ENCODE data around the gene TIMM17B. TPM values are rescaled to one million over a fixed set of nuclear protein-coding genes. Genes with fewer than 3 reads are reported as not detected.

The TIMM17B gene
- total and polyA plus RNA-seq, 2 of the 8 experiments (the other 6 are each of a cell fraction or from before 2014, with no cell fraction given) = 77.8 to 246 TPM

- no peak overlapping the region for H2BK5ac ChIP-seq (ENCODE audit: low read depth, low read length)
Observed at GRCh38 chrX:48894891-48895290, 2.7 kb downstream of the TIMM17B start.

More at GRCh38 chrX:48894891-48895290, 2.7 kb downstream of the TIMM17B start:
- H2BK20ac ChIP-seq (ENCODE audit: low read length) = no peak overlapping the region
- H3K36me3 ChIP-seq (ENCODE audit: control insufficient read depth in 2 of 4, insufficient read depth in 4 of 4, low read length in 3 of 4) = peaks cover 0 to 13% (median 3%) of the 10 kb centered on the region in 4 experiments; a peak in 3 of 8 replicates
- TF ChIP-seq TAF1 (IDR thresholded peaks at IDR 0.05; ENCODE audit: low read depth, low read length) = no peak
- no peak for TF ChIP-seq CHD1 (IDR thresholded peaks at IDR 0.05; ENCODE audit: low read depth, low read length)
- TF ChIP-seq EZH2 (IDR thresholded peaks at IDR 0.05; ENCODE audit: low read depth, low read length, severe bottlenecking) = no peak
- no peak for TF ChIP-seq RXRA (IDR thresholded peaks at IDR 0.05; ENCODE audit: insufficient read depth, low read depth, low read length)
- WGBS, 2 experiments (ENCODE audit: extremely low coverage in 1 of 2, insufficient coverage in 1 of 2, insufficient read length in 1 of 2, insufficient replicate concordance in 2 of 2, low coverage in 1 of 2, low lambda C conversion rate in 2 of 2, missing lambda C conversion rate in 1 of 2) = no CpG with 5 or more reads among the region's 6 CpGs
- H3K4ac ChIP-seq (replicated peaks; ENCODE audit: insufficient read length, low read depth, low read length) = no peak overlapping the region
- peaks cover 10% of the 10 kb centered on the region for H3K23me2 ChIP-seq (ENCODE audit: low read depth, low read length)
- FAIRE-seq (no peak), DNase-seq (ENCODE audit: low read depth in 1 of 2, low spot score in 2 of 2) (no peak)
- no peak overlapping the region for H3K14ac ChIP-seq (ENCODE audit: insufficient read length)
- no peak overlapping the region for H3K4me2 ChIP-seq (ENCODE audit: insufficient read depth in 1 of 2, low read depth in 2 of 2, low read length in 2 of 2)
- peak overlapping the region; percentile 18; the same call in 1 of the 2 replicates for H4K8ac ChIP-seq (ENCODE audit: extremely low read depth, insufficient read depth, low read length)
- no peak overlapping the region for H2AK5ac ChIP-seq (ENCODE audit: low read depth, low read length)
- H3K79me1 ChIP-seq (ENCODE audit: low read depth, low read length) = no peaks in the 10 kb centered on the region; the same call in 1 of the 2 replicates
- H3K18ac ChIP-seq (ENCODE audit: extremely low read depth, low read length) = no peak overlapping the region
- no peak overlapping the region for H4K5ac ChIP-seq (ENCODE audit: insufficient read length, low read depth, low read length)
- no peak overlapping the region for H3K56ac ChIP-seq (replicated peaks; ENCODE audit: insufficient read length, low read depth, low read length)
- no peak overlapping the region for H4K91ac ChIP-seq (replicated peaks; ENCODE audit: insufficient read length, low read length)
- no peaks in the 10 kb centered on the region for H3K27me3 ChIP-seq (replicated peaks in 1 of 4; ENCODE audit: control insufficient read depth in 3 of 4, extremely low read depth in 1 of 4, insufficient read depth in 3 of 4, low read length in 3 of 4)
- ChIA-PET CTCF (ENCODE audit: partially characterized antibody) (no interaction called here), POLR2A (ENCODE audit: partially characterized antibody) (interaction anchor here (1.0 kb wide), 1 partner anchor 10 kb away, joined by 3 read pairs; no protein-coding TSS in a partner anchor)
- H2AFZ ChIP-seq (ENCODE audit: low read length) = no peak overlapping the region
- H3K9ac ChIP-seq (replicated peaks in 1 of 4; ENCODE audit: extremely low read depth in 1 of 4, low read depth in 3 of 4, low read length in 3 of 4) = no peak overlapping the region
- no peak overlapping the region for H2BK12ac ChIP-seq (ENCODE audit: low read depth, low read length)
- peaks cover 2 to 4% (median 3%) of the 10 kb centered on the region in 4 experiments; a peak in 3 of 7 replicates for H3K4me1 ChIP-seq (replicated peaks in 1 of 4; ENCODE audit: control insufficient read depth in 3 of 4, insufficient read depth in 4 of 4, low read length in 3 of 4)
- no peak overlapping the region for H3K23ac ChIP-seq (ENCODE audit: insufficient read length)
- H3K79me2 ChIP-seq (ENCODE audit: control insufficient read depth in 1 of 2, insufficient read depth in 2 of 2, low read length in 2 of 2) = peaks cover 0 to 24% of the 10 kb centered on the region in 2 experiments; a peak in 2 of 4 replicates
- H2BK120ac ChIP-seq (replicated peaks; ENCODE audit: low read depth, low read length) = no peak overlapping the region
- H3K27ac ChIP-seq (ENCODE audit: low read depth, low read length) = no peak overlapping the region
- no peak overlapping the region for H2BK15ac ChIP-seq (ENCODE audit: low read length)
- no peak overlapping the region for H3K4me3 ChIP-seq (ENCODE audit: extremely low read depth in 1 of 4, insufficient read depth in 2 of 4, low read depth in 3 of 4, low read length in 4 of 4)
- no peaks in the 10 kb centered on the region for H3K9me3 ChIP-seq (ENCODE audit: insufficient read depth in 2 of 2, low read depth in 1 of 2, low read length in 1 of 2)
- peaks cover 7 to 8% of the 10 kb centered on the region in 2 experiments for H4K20me1 ChIP-seq (replicated peaks in 1 of 2; ENCODE audit: control insufficient read depth in 1 of 2, insufficient read depth in 2 of 2, low read length in 2 of 2)
